ENCODE data around the gene PRCC.

The PRCC gene

DNA sequence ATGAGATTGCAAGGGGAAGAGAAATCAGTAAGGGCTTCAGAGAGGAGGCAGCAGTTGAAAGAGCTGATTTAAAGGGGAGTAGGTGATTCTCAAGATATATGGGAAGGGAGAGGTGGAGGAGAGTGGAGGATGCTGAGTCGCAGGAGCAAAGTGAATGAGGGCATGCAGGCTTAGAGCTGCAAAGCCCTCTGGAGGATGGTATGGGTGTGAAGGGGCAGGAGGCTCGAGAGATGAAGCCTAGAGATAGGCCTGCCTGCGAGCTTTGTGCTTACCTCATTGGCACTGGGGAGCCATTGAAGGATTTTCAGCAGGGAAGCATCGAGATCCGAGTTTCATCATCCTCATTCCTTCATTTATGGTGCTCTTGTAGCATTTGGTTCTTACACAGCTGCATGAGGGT, 65.1 kb downstream of the PRCC start:
- no peak overlapping the region for H3K4me3 ChIP-seq (ENCODE audit: insufficient read depth, low read depth, low read length)
- WGBS, 2 experiments = 64 to 79% methylated on average over 5 of the region's 5 CpGs
- H3K9me3 ChIP-seq (ENCODE audit: control insufficient read depth, low read length) = no peaks in the 10 kb centered on the region
- H3K27ac ChIP-seq (ENCODE audit: insufficient read depth, low read depth, low read length, poor library complexity, severe bottlenecking) = no peak overlapping the region
- no peaks in the 10 kb centered on the region for H3K36me3 ChIP-seq (ENCODE audit: control insufficient read depth, insufficient read depth, low read length)
- peaks cover 9% of the 10 kb centered on the region for H3K27me3 ChIP-seq (ENCODE audit: control insufficient read depth, insufficient read depth, low read length, poor library complexity, severe bottlenecking)
- no peaks in the 10 kb centered on the region for H3K4me1 ChIP-seq (ENCODE audit: control insufficient read depth, insufficient read depth, low read length)

DNA sequence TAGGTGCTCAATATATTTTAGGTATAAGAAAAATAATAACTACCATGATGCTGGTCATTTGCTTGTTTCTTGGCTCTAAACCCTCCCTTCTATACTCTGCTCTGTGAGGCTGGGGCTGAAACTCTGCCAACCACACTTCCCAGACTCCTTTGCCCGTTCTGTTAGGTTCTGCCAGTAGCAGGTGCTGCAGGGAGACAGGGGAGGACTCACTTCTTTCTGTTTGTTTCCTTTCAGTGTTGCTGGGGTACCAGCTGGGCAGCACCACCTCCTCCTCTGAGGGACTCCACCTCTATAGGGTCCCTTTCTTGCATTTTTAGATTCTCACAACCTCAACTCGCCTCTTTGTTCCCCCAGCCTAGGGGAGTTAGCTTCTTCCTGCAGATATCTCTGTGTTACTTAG, 66.3 kb downstream of the PRCC start:
- Histone ChIP-seq H3K4me3 (ENCODE audit: insufficient read depth, low read depth, low read length) (no peak overlapping the region), H3K36me3 (ENCODE audit: control insufficient read depth, insufficient read depth, low read length) (no peaks in the 10 kb centered on the region), H3K27ac (ENCODE audit: insufficient read depth, low read depth, low read length, poor library complexity, severe bottlenecking) (no peak overlapping the region), H3K4me1 (ENCODE audit: control insufficient read depth, insufficient read depth, low read length) (no peaks in the 10 kb centered on the region), H3K9me3 (ENCODE audit: control insufficient read depth, low read length) (no peaks in the 10 kb centered on the region), H3K27me3 (ENCODE audit: control insufficient read depth, insufficient read depth, low read length, poor library complexity, severe bottlenecking) (peaks cover 9% of the 10 kb centered on the region)
- 71 to 81% methylated on average over 2 of the region's 2 CpGs for WGBS, 2 experiments

DNA sequence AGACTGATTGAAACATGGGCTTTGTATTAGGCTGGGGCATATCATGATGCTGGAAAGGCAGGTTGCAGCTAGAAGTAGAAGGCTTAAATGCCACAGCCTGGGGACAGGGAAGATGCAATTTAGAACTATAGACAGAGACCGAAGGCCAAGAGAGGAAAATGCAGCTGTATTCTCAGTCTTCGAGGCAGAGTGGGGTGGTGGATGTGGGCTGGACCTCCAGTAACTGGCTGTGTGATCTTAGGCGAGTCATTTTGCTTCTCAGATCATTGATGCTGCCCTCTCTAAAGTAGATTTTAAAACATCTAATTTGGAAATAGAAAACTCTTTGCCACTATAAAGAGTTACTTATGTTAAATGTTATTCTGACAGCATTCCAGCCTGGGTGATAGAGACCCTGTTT, 67.0 kb downstream of the PRCC start:
- Histone ChIP-seq H3K4me1 (ENCODE audit: control insufficient read depth, insufficient read depth, low read length) (peaks cover 5% of the 10 kb centered on the region), H3K4me3 (ENCODE audit: insufficient read depth, low read depth, low read length) (no peak overlapping the region), H3K27me3 (ENCODE audit: control insufficient read depth, insufficient read depth, low read length, poor library complexity, severe bottlenecking) (peaks cover 9% of the 10 kb centered on the region), H3K36me3 (ENCODE audit: control insufficient read depth, insufficient read depth, low read length) (no peaks in the 10 kb centered on the region), H3K9me3 (ENCODE audit: control insufficient read depth, low read length) (no peaks in the 10 kb centered on the region), H3K27ac (ENCODE audit: insufficient read depth, low read depth, low read length, poor library complexity, severe bottlenecking) (no peak overlapping the region)
- WGBS, 2 experiments = 83 to 89% methylated on average over 3 of the region's 3 CpGs

DNA sequence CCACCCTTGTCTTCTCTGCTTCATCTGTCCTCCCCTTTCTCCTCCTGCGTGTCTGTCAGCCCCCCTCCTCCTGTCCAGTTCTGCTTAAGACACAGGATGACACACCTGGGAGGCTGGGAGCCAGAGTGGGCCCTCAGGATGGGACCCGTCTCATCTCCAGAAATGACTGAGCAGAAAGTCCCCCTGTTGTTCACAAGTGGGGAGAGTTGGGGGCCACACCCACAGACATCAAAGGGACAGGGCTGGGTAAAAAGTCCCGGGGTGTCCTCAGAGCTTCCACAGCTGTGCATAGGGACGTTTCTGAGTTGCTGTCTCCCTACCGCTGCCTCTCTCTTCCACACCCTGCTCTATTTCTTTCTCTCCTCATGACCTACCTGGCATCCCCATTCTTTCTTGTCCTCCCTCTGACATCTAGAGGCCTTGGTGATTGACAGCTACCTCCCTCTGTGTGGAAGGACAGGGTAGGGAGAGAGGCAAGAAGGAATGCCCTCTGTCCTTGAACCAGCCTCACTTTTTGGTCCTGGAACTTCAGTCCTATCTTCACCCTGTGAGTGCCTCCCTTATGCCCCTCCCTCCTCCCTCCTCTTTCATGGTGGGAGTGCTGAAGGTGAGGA, 68.8 kb downstream of the PRCC start:
- 77% methylated on average over 5 of the region's 5 CpGs for WGBS, 2 experiments
- Histone ChIP-seq H3K36me3 (ENCODE audit: control insufficient read depth, insufficient read depth, low read length) (no peaks in the 10 kb centered on the region), H3K27ac (ENCODE audit: insufficient read depth, low read depth, low read length, poor library complexity, severe bottlenecking) (no peak overlapping the region), H3K4me3 (ENCODE audit: insufficient read depth, low read depth, low read length) (no peak overlapping the region), H3K4me1 (ENCODE audit: control insufficient read depth, insufficient read depth, low read length) (peaks cover 15% of the 10 kb centered on the region), H3K9me3 (ENCODE audit: control insufficient read depth, low read length) (no peaks in the 10 kb centered on the region), H3K27me3 (ENCODE audit: control insufficient read depth, insufficient read depth, low read length, poor library complexity, severe bottlenecking) (peaks cover 8% of the 10 kb centered on the region)

DNA sequence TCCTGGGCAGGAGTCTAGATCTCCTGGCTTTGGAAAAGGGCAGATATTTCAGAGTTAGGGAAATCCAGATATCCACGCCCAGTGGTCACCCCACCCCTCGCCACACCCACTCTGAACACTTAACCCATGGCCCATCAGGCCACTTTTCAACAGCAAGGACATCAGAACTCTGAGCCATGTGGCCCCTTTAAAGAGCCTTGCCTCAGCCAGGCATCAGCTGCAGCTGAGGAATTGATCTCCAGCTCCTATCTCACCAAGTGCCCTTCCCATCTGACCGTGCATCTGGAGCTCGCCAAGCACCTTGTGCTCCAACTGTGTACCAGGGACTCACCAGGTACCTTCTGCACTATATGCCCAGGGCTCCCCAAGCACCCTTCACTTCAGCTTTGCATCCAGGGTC, 69.6 kb downstream of the PRCC start:
- Histone ChIP-seq H3K27ac (ENCODE audit: insufficient read depth, low read depth, low read length, poor library complexity, severe bottlenecking) (no peak overlapping the region), H3K27me3 (ENCODE audit: control insufficient read depth, insufficient read depth, low read length, poor library complexity, severe bottlenecking) (peaks cover 11% of the 10 kb centered on the region), H3K4me3 (ENCODE audit: insufficient read depth, low read depth, low read length) (no peak overlapping the region), H3K9me3 (ENCODE audit: control insufficient read depth, low read length) (no peaks in the 10 kb centered on the region), H3K36me3 (ENCODE audit: control insufficient read depth, insufficient read depth, low read length) (no peaks in the 10 kb centered on the region), H3K4me1 (ENCODE audit: control insufficient read depth, insufficient read depth, low read length) (peaks cover 15% of the 10 kb centered on the region)
- WGBS, 2 experiments = 88 to 93% methylated on average over 4 of the region's 4 CpGs

DNA sequence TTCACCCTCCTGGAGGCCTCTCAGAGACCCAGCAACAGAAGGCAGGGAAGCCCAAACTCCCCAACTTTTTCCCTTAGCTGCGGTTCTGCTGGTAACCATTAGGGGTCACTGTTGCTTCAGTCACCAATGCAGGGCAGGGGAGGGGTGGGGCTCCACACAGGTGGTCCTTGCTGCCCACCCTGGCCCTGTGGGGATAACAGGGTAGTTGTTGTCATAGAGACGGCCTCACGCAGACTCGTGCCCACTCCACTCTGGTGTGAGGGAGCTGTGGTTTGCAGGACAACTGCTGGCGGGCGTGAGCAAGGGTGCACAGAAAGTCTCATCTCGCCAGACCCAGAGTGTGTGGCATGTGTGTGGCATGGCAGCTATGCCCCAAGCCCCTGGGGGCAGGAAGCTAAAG, 71.6 kb downstream of the PRCC start:
- 33 to 36% methylated on average over 7 of the region's 7 CpGs for WGBS, 2 experiments
- Histone ChIP-seq H3K9me3 (ENCODE audit: control insufficient read depth, low read length) (no peaks in the 10 kb centered on the region), H3K36me3 (ENCODE audit: control insufficient read depth, insufficient read depth, low read length) (no peaks in the 10 kb centered on the region), H3K27ac (ENCODE audit: insufficient read depth, low read depth, low read length, poor library complexity, severe bottlenecking) (no peak overlapping the region), H3K4me1 (ENCODE audit: control insufficient read depth, insufficient read depth, low read length) (peaks cover 15% of the 10 kb centered on the region), H3K4me3 (ENCODE audit: insufficient read depth, low read depth, low read length) (no peak overlapping the region), H3K27me3 (ENCODE audit: control insufficient read depth, insufficient read depth, low read length, poor library complexity, severe bottlenecking) (peaks cover 31% of the 10 kb centered on the region)

DNA sequence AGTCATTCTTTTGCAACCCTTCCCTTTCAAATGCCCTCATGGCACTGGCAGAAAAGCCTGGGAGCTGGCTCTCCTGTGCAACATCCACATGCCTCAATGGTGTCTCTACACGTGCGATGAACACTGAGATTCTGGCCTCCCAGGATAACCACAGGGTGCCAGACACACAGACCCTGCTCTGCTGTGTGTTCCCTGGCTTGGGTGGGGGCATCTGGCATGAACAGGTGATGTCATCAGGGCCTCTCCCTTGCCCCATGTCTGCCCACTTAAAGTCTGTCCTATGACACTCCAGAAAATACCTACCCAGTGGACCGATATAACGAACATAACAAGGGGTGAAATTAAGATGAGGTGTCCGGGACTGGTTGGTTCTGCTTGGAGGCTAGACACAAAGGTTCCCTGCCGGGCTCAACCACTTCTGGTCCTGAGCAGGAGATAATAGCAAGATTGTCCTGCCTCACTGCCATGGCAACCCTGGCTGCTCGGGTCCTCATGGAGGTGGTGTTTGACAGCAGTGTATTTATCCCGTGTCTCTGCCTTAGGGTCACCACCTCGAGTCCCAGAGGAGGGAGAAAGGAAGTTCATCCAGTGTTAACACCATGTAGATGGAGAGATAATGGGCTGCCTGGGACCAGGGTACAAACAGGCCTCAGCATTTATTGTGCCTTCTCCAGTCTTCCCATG, 72.2 kb downstream of the PRCC start:
- H3K4me3 ChIP-seq (ENCODE audit: insufficient read depth, low read depth, low read length) = no peak overlapping the region
- H3K9me3 ChIP-seq (ENCODE audit: control insufficient read depth, low read length) = no peaks in the 10 kb centered on the region
- peaks cover 15% of the 10 kb centered on the region for H3K4me1 ChIP-seq (ENCODE audit: control insufficient read depth, insufficient read depth, low read length)
- no peak overlapping the region for H3K27ac ChIP-seq (ENCODE audit: insufficient read depth, low read depth, low read length, poor library complexity, severe bottlenecking)
- peaks cover 37% of the 10 kb centered on the region for H3K27me3 ChIP-seq (ENCODE audit: control insufficient read depth, insufficient read depth, low read length, poor library complexity, severe bottlenecking)
- no peaks in the 10 kb centered on the region for H3K36me3 ChIP-seq (ENCODE audit: control insufficient read depth, insufficient read depth, low read length)
- 29 to 32% methylated on average over 9 of the region's 9 CpGs for WGBS, 2 experiments

DNA sequence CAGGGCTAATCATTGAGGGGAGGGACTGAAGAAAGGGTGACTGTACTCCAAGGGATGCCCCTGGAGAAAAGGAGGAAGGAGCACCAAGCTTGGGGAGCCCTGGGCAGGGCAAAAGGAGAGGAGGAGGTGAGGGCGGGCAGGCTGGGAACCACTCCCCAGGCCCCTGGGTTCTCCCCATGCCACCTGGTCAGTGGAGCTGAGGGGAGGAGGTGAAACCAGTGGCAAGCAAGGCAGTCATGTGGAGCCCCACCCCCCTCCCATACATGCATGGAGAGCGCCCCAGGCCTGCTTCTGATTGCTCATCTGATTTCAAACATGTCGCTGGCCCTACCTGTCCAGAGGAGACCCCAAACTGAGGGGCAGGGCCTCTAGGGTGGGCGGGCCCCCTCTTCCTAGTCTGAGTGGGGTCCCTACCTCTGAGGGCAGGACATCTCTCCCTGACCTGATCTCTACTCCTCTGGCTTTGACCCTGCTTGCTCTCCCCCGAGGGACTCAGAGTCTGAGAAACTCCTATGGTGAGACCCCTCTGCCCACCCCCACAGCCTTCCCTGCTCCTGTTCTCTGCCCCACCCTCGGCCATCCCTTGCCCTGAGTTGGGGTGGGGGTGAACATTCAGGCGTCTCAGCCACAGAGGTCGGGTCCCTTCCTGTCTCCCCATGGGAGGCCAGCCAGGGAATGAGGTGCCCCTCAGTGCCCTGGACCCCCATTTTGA, 73.0 kb downstream of the PRCC start:
- WGBS, 2 experiments = 75 to 79% methylated on average over 8 of the region's 8 CpGs
- Histone ChIP-seq H3K4me1 (ENCODE audit: control insufficient read depth, insufficient read depth, low read length) (peaks cover 21% of the 10 kb centered on the region), H3K27ac (ENCODE audit: insufficient read depth, low read depth, low read length, poor library complexity, severe bottlenecking) (no peak overlapping the region), H3K4me3 (ENCODE audit: insufficient read depth, low read depth, low read length) (no peak overlapping the region), H3K9me3 (ENCODE audit: control insufficient read depth, low read length) (no peaks in the 10 kb centered on the region), H3K36me3 (ENCODE audit: control insufficient read depth, insufficient read depth, low read length) (no peaks in the 10 kb centered on the region), H3K27me3 (ENCODE audit: control insufficient read depth, insufficient read depth, low read length, poor library complexity, severe bottlenecking) (peaks cover 45% of the 10 kb centered on the region)

DNA sequence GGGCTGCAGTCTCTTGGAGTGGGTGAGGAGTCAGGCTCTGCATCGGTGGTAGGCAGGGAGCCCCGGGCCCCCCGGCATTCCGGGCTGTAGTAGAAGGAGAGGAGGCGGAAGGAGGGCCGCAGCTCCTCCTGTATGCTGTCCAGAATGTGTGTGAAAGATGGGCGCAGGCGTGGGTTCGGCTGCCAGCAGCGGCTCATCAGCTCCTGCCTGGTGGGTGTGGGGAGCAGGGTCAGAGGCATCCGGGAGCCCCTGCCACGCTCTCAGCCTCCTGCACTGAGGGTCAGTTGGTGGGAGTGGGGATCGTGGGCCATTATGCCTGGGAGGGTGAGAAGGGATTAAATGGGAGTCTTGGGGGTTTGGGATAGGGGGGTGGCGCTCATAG, 73.6 kb downstream of the PRCC start:
- Histone ChIP-seq H3K4me3 (ENCODE audit: insufficient read depth, low read depth, low read length) (no peak overlapping the region), H3K9me3 (ENCODE audit: control insufficient read depth, low read length) (no peaks in the 10 kb centered on the region), H3K36me3 (ENCODE audit: control insufficient read depth, insufficient read depth, low read length) (no peaks in the 10 kb centered on the region), H3K4me1 (ENCODE audit: control insufficient read depth, insufficient read depth, low read length) (peaks cover 21% of the 10 kb centered on the region), H3K27ac (ENCODE audit: insufficient read depth, low read depth, low read length, poor library complexity, severe bottlenecking) (no peak overlapping the region), H3K27me3 (ENCODE audit: control insufficient read depth, insufficient read depth, low read length, poor library complexity, severe bottlenecking) (peaks cover 50% of the 10 kb centered on the region)
- 86 to 88% methylated on average over 14 of the region's 14 CpGs for WGBS, 2 experiments

DNA sequence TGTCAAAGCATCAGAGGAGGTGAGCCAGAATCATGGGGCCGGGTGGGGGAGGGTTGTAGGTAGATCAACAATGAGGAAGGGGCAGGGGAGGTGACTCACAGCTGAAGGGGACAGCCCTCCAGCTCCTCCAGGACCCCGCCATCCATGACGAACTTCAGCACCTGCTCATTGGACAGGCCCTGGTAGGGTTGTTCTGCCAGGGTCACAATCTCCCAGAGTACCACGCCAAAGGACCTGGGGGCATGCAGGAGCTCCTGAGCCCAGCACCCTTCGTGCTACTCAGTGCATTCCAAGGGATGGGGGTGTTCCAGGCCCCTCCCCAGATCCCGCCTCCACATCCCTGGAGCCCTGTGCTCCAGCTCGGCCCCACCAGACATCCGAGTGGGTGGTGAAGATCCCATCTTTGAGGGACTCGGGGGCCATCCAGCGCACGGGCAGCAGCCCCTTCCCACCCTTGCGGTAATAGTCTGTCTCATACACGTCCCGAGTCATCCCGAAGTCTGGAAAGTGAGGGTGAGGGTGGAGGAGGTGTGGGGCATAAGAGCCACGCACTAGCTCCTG, 74.0 kb downstream of the PRCC start:
- Histone ChIP-seq H3K27me3 (ENCODE audit: control insufficient read depth, insufficient read depth, low read length, poor library complexity, severe bottlenecking) (peaks cover 55% of the 10 kb centered on the region), H3K27ac (ENCODE audit: insufficient read depth, low read depth, low read length, poor library complexity, severe bottlenecking) (no peak overlapping the region), H3K36me3 (ENCODE audit: control insufficient read depth, insufficient read depth, low read length) (no peaks in the 10 kb centered on the region), H3K4me3 (ENCODE audit: insufficient read depth, low read depth, low read length) (no peak overlapping the region), H3K9me3 (ENCODE audit: control insufficient read depth, low read length) (no peaks in the 10 kb centered on the region), H3K4me1 (ENCODE audit: control insufficient read depth, insufficient read depth, low read length) (peaks cover 21% of the 10 kb centered on the region)
- WGBS, 2 experiments = 73 to 78% methylated on average over 13 to 16 of the region's 16 CpGs
